GM12864 (cell line): Measurements from ENCODE around the gene NCAM1.

ENCODE experiments used
- DNase-seq: peaks from one replicate; pipeline ENCODE4 v3.0.0-alpha.2; 2011; ENCODE audit warnings: low read depth
- H3K4me3 ChIP-seq: 2 replicates; pipeline ENCODE4 v1.5.1; 2011; ENCODE audit warnings: mild to moderate bottlenecking, low read depth, low read length, control low read depth
- CTCF ChIP-seq: IDR thresholded peaks from 2 replicates; pipeline ENCODE4 v1.5.1; 2011; ENCODE audit warnings: low read depth, mild to moderate bottlenecking, moderate library complexity, low read length, control low read depth, inconsistent platforms; ENCODE audit errors: missing control alignments

Gene NCAM1

GRCh38 chr11:113172382-113172951 is 211.2 kb downstream of the NCAM1 start:
- no peak for TF ChIP-seq CTCF
- no peak overlapping the region for H3K4me3 ChIP-seq
- no peak for DNase-seq

DNA sequence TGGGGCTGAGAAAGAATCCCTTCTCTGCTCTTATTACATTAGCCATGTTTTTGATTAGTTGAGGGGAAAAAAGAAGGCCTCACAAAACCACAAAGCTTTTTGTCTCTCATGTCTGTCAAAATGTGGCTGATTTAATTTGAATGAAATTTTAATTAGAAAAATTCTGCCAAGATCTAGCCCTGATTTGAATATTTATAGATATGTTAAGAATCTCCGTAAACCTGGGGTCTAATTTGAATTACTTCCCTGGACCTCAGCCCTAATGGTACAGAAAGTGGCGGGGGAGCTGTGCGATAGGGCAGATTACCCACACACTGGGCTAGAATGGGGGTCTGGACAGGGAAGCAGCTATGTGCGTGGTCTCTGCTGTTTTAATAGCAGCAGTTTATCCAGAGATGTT is 211.9 kb downstream of the NCAM1 start:
- no peak for DNase-seq
- no peak for TF ChIP-seq CTCF

DNA sequence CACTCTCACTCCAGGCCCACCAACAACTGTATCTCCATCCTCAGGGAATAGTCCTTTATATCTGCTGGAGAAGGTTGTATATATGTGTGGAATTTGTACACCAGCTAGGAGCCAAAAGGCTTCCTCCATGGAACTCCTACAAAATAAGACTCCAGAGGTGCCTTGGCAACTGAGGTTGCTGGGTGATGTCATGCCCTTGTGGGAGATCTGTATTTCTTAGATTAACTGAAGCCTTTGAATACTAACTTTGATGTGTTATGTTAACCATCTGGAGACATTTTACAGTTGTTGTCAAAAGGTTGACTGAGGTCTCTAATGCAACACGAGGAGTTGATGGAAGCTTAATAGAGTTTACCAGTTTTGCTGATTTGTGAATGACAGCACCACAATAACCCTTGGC is 213.7 kb downstream of the NCAM1 start:
- no peak for TF ChIP-seq CTCF
- no peak overlapping the region for H3K4me3 ChIP-seq

More for the DNA sequence above, 211.9 kb downstream of the NCAM1 start:
- H3K4me3 ChIP-seq, result no peak overlapping the region

GRCh38 chr11:113176599-113177360 is 215.6 kb downstream of the NCAM1 start:
- DNase-seq, result no peak
- TF ChIP-seq CTCF, result no peak
- H3K4me3 ChIP-seq, result no peak overlapping the region

More for the DNA sequence above, 213.7 kb downstream of the NCAM1 start:
- no peak for DNase-seq

- H3K4me3 ChIP-seq, result no peak overlapping the region
- no peak for TF ChIP-seq CTCF
- no peak for DNase-seq
Measured at GRCh38 chr11:113177671-113178070, 216.5 kb downstream of the NCAM1 start.

- no peak for DNase-seq
- no peak overlapping the region for H3K4me3 ChIP-seq
- TF ChIP-seq CTCF, result no peak
Measured at GRCh38 chr11:113178381-113179070, 217.3 kb downstream of the NCAM1 start.
